Hepatocyte (in vitro differentiated cells): Measurements from ENCODE around the gene CHAD. TPM values are rescaled to one million over a fixed set of nuclear protein-coding genes. Genes with fewer than 3 reads are reported as not detected.
A peak's percentile ranks its signal among the peaks of the same experiment; 100 is the strongest.

ENCODE experiments used
- DNase-seq: peaks from one replicate; pipeline ENCODE4 v3.0.0-alpha.2; 2016; ENCODE audit warnings: low spot score
- H2AFZ ChIP-seq: fragments of 200-600 bp; sonication (generic); 2 replicates; pipeline ENCODE4 v1.6.0; 2016; ENCODE audit warnings: antibody characterized with exemption, mild to moderate bottlenecking
- H3K27ac ChIP-seq: fragments of 200-600 bp; sonication (generic); 2 replicates; pipeline ENCODE4 v1.5.1; 2016; ENCODE audit warnings: mild to moderate bottlenecking
- H3K27me3 ChIP-seq: fragments of 200-600 bp; sonication (generic); 2 replicates; pipeline ENCODE4 v1.6.1; 2016
- H3K36me3 ChIP-seq: fragments of 200-600 bp; sonication (generic); replicated peaks from 2 replicates; pipeline ENCODE4 v1.5.1; 2016; ENCODE audit warnings: low read depth; ENCODE audit not compliant: insufficient read depth
- H3K4me1 ChIP-seq: fragments of 200-600 bp; sonication (generic); 2 replicates; pipeline ENCODE4 v1.5.1; 2016; ENCODE audit warnings: mild to moderate bottlenecking, moderate library complexity; ENCODE audit not compliant: insufficient read depth
- H3K4me2 ChIP-seq: fragments of 200-600 bp; sonication (generic); 2 replicates; pipeline ENCODE4 v1.6.0; 2016
- H3K4me3 ChIP-seq: fragments of 200-600 bp; sonication (generic); 2 replicates; pipeline ENCODE4 v1.5.1; 2016; ENCODE audit warnings: mild to moderate bottlenecking
- H3K79me2 ChIP-seq: fragments of 200-600 bp; sonication (generic); 2 replicates; pipeline ENCODE4 v1.6.0; 2017; ENCODE audit warnings: mild to moderate bottlenecking
- H3K9me2 ChIP-seq: fragments of 200-600 bp; sonication (generic); replicated peaks from 2 replicates; pipeline ENCODE4 v1.6.0; 2017; ENCODE audit warnings: mild to moderate bottlenecking; ENCODE audit not compliant: insufficient read depth
- H3K9me3 ChIP-seq: fragments of 200-600 bp; sonication (generic); 2 replicates; pipeline ENCODE4 v1.5.1; 2016; ENCODE audit warnings: low read depth, mild to moderate bottlenecking
- H4K20me1 ChIP-seq: fragments of 200-600 bp; sonication (generic); 2 replicates; pipeline ENCODE4 v1.6.0; 2016; ENCODE audit warnings: mild to moderate bottlenecking; ENCODE audit not compliant: insufficient read depth, poor library complexity, severe bottlenecking
- CTCF ChIP-seq: fragments of 200-600 bp; sonication (generic); IDR thresholded peaks from 2 replicates; pipeline ENCODE4 v1.5.1; 2016; ENCODE audit warnings: antibody characterized with exemption, mild to moderate bottlenecking; ENCODE audit not compliant: poor library complexity
- EZH2 ChIP-seq: fragments of 200-600 bp; sonication (generic); IDR thresholded peaks from 2 replicates; pipeline ENCODE4 v1.6.1; 2016; ENCODE audit warnings: antibody characterized with exemption, mild to moderate bottlenecking, borderline replicate concordance
- EZH2phosphoT487 ChIP-seq: fragments of 200-600 bp; sonication (generic); IDR thresholded peaks from one replicate; pipeline ENCODE4 v1.6.1; 2018; ENCODE audit warnings: antibody characterized with exemption, mild to moderate bottlenecking, low read depth, moderate library complexity; ENCODE audit not compliant: unreplicated experiment, severe bottlenecking
- WGBS: methylation state at CpG from one replicate; pipeline ENCODE4 v1.1.6; 2016; ENCODE audit warnings: low lambda C conversion rate; ENCODE audit errors: missing lambda C conversion rate; 5-methylcytosine and 5-hydroxymethylcytosine counted together
- polyA plus RNA-seq: library from polyadenylated mRNA; unstranded; fragments of >200 nt; fragmentation: Nextera tagmentation; extraction: Ambion mirVana; gene quantifications from 2 replicates; pipeline ENCODE4 v1.2.1, GENCODE V29; 2016
- total RNA-seq: library from RNA; depleted of rRNA; stranded (reverse); fragments of >200 nt; gene quantifications from 2 replicates; pipeline ENCODE4 v1.2.3, GENCODE V29; 2014

CHAD gene
- total and polyA plus RNA-seq, 2 experiments from 2014 or later = 0.20 to 1.8 TPM

GRCh38 chr17:50484386-50485155, 15.9 kb upstream of the CHAD start:
- no peak for DNase-seq
- H3K36me3 ChIP-seq = no peaks in the 10 kb centered on the region

GRCh38 chr17:50483266-50483665, 14.6 kb upstream of the CHAD start:
- H3K79me2 ChIP-seq = peaks cover 15% of the 10 kb centered on the region
- no peak for TF ChIP-seq EZH2phosphoT487
- TF ChIP-seq CTCF = no peak
- no peak for TF ChIP-seq EZH2
- H3K27ac ChIP-seq = no peak overlapping the region
- 89% methylated on average over 5 of the region's 5 CpGs for WGBS
- no peaks in the 10 kb centered on the region for H3K9me2 ChIP-seq
- no peak overlapping the region for H3K4me2 ChIP-seq
- no peak overlapping the region for H3K4me3 ChIP-seq
- no peak overlapping the region for H2AFZ ChIP-seq
- H4K20me1 ChIP-seq = no peaks in the 10 kb centered on the region
- no peaks in the 10 kb centered on the region for H3K27me3 ChIP-seq
- no peak for DNase-seq
- H3K9me3 ChIP-seq = no peaks in the 10 kb centered on the region
- no peaks in the 10 kb centered on the region for H3K36me3 ChIP-seq
- peaks cover 11% of the 10 kb centered on the region for H3K4me1 ChIP-seq

More at GRCh38 chr17:50484386-50485155, 15.9 kb upstream of the CHAD start:
- Histone ChIP-seq H3K9me2 (no peaks in the 10 kb centered on the region), H3K9me3 (no peaks in the 10 kb centered on the region), H4K20me1 (no peaks in the 10 kb centered on the region), H3K79me2 (peaks cover 15% of the 10 kb centered on the region), H2AFZ (no peak overlapping the region), H3K27ac (no peak overlapping the region), H3K4me3 (no peak overlapping the region), H3K27me3 (no peaks in the 10 kb centered on the region), H3K4me2 (no peak overlapping the region), H3K4me1 (peaks cover 10% of the 10 kb centered on the region)
- TF ChIP-seq EZH2phosphoT487 = no peak
- WGBS = 99% methylated on average over 10 of the region's 11 CpGs

- H3K9me2 ChIP-seq = no peaks in the 10 kb centered on the region
- H3K27ac ChIP-seq = peak overlapping the region; percentile 17
- DNase-seq = peak; percentile 94
- TF ChIP-seq EZH2phosphoT487 = no peak
- peak; percentile 95 for TF ChIP-seq CTCF
- no peak for TF ChIP-seq EZH2
- H3K4me2 ChIP-seq = no peak overlapping the region
- H4K20me1 ChIP-seq = no peaks in the 10 kb centered on the region
- no peak overlapping the region for H3K4me3 ChIP-seq
- H3K9me3 ChIP-seq = no peaks in the 10 kb centered on the region
- H3K4me1 ChIP-seq = peaks cover 15% of the 10 kb centered on the region
- H3K36me3 ChIP-seq = no peaks in the 10 kb centered on the region
- H3K79me2 ChIP-seq = peaks cover 15% of the 10 kb centered on the region
- WGBS = 11% methylated on average over 7 of the region's 7 CpGs
- no peaks in the 10 kb centered on the region for H3K27me3 ChIP-seq
- H2AFZ ChIP-seq = no peak overlapping the region
Measured at GRCh38 chr17:50482516-50482915, 13.8 kb upstream of the CHAD start.

GRCh38 chr17:50482110-50482509, 13.4 kb upstream of the CHAD start:
- TF ChIP-seq CTCF = no peak
- TF ChIP-seq EZH2 = no peak
- no peak for TF ChIP-seq EZH2phosphoT487
- H3K4me3 ChIP-seq = no peak overlapping the region
- no peaks in the 10 kb centered on the region for H3K36me3 ChIP-seq
- H3K4me1 ChIP-seq = peaks cover 15% of the 10 kb centered on the region
- no peak overlapping the region for H3K27ac ChIP-seq
- H3K27me3 ChIP-seq = no peaks in the 10 kb centered on the region
- no peak overlapping the region for H2AFZ ChIP-seq
- no peak overlapping the region for H3K4me2 ChIP-seq
- no peaks in the 10 kb centered on the region for H4K20me1 ChIP-seq
- peaks cover 15% of the 10 kb centered on the region for H3K79me2 ChIP-seq
- no peaks in the 10 kb centered on the region for H3K9me3 ChIP-seq
- H3K9me2 ChIP-seq = no peaks in the 10 kb centered on the region
- no peak for DNase-seq
- WGBS = 97% methylated on average over 23 of the region's 23 CpGs
